Activated CD4-positive, alpha-beta memory T cell treated with anti-CD3 and anti-CD28 coated beads for 36 hours (primary cell): ENCODE measurements around the gene SPPL2B. TPM values are rescaled to one million over a fixed set of nuclear protein-coding genes. Genes with fewer than 3 reads are reported as not detected.
A peak's percentile ranks its signal among the peaks of the same experiment; 100 is the strongest.

Experiments
- CTCF ChIA-PET: fragments of 350-600 bp; sonication (Branson Sonifier 250); formaldehyde crosslinking; loops from one replicate; lab custom pipeline; 2021; ENCODE audit warnings: antibody characterized with exemption, inconsistent platforms; lab: Charles Lee
- POLR2A ChIA-PET: fragments of 350-600 bp; sonication (Branson Sonifier 250); formaldehyde crosslinking; loops from one replicate; lab custom pipeline; 2021; ENCODE audit warnings: antibody characterized with exemption; lab: Charles Lee
- DNase-seq: peaks from one replicate; pipeline ENCODE4 v3.0.0-alpha.2; 2020
- H3K27ac Mint-ChIP-seq: one replicate; pipeline ENCODE4 v1.8.0; 2021; ENCODE audit warnings: mixed read lengths
- H3K27me3 Mint-ChIP-seq: one replicate; pipeline ENCODE4 v1.8.0; 2021; ENCODE audit warnings: mixed read lengths
- H3K36me3 Mint-ChIP-seq: one replicate; pipeline ENCODE4 v1.8.0; 2021; ENCODE audit warnings: mixed read lengths
- H3K4me1 Mint-ChIP-seq: one replicate; pipeline ENCODE4 v1.8.0; 2021; ENCODE audit warnings: low read depth, mixed read lengths
- H3K4me3 Mint-ChIP-seq: one replicate; pipeline ENCODE4 v1.8.0; 2021; ENCODE audit warnings: mild to moderate bottlenecking, mixed read lengths
- H3K9me3 Mint-ChIP-seq: one replicate; pipeline ENCODE4 v1.8.0; 2021; ENCODE audit warnings: mixed read lengths
- intact Hi-C: fragments of 100-400 bp; cut with micrococcal nuclease; formaldehyde crosslinking; loops from one replicate; pipeline ENCODE4 v1.15.1; 2023
- total RNA-seq, 2 experiments: library from RNA; stranded (reverse); gene quantifications; one replicate each; pipeline ENCODE4 v1.2.3, GENCODE V29; 2021

The SPPL2B gene
- total RNA-seq, 2 experiments from 2014 or later: 43.8 TPM

DNA sequence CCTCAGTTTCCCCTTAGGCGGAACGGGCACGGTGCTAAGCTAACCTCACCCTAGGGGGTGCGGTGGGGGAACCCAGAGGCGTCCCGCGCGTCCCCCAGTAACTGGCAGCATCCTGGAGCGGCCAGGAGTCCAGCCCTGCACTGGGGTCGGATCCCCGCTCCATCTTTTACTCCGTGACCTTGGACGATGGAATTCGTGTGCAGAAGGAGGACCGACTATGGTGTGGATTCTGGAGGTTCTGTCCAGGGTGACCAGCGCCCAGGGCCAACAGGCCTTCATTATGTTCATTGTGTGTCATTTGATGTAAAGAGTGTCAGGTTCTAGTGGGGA lies 630 bp downstream of the SPPL2B start:
- peaks cover 31% of the 10 kb centered on the region for H3K36me3 Mint-ChIP-seq
- POLR2A ChIA-PET: no interaction called here
- no peak for DNase-seq
- H3K27ac Mint-ChIP-seq: peak overlapping the region; percentile 72
- H3K9me3 Mint-ChIP-seq: no peaks in the 10 kb centered on the region
- intact Hi-C loops: loop anchor here (5.0 kb wide), 1 partner anchor 177 kb away; the partner anchor contains the start of gene AP3D1
- CTCF ChIA-PET: no interaction called here
- H3K4me3 Mint-ChIP-seq: peak overlapping the region; percentile 99
- peaks cover 53% of the 10 kb centered on the region for H3K4me1 Mint-ChIP-seq
- H3K27me3 Mint-ChIP-seq: no peaks in the 10 kb centered on the region

DNA sequence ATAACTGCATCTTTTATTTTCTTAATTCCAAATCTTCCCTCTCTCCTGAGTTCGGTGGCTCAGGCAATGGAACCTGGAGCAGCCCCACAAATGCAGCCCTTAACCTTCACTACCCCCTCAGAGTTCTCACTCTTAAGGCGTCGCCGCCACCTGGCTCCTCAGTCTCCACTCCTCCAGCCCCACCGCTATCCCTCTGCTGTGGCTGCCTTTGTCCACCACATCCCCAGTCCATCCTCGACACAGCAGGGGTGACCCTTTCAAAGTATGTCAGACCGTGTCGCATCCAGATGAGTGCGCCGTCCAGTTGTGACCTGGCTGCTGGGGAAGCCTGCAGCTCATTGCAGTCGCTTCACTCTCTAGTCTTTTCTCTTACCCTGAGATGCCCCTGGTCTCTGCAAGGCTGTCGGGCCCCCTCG lies 1.0 kb downstream of the SPPL2B start:
- H3K27ac Mint-ChIP-seq: peak overlapping the region; percentile 72
- no peaks in the 10 kb centered on the region for H3K9me3 Mint-ChIP-seq
- H3K27me3 Mint-ChIP-seq: no peaks in the 10 kb centered on the region
- peak overlapping the region; percentile 99 for H3K4me3 Mint-ChIP-seq
- no peak for DNase-seq
- intact Hi-C loops: loop anchor here (5.0 kb wide), 1 partner anchor 177 kb away; the partner anchor contains the start of gene AP3D1
- POLR2A ChIA-PET: no interaction called here
- H3K4me1 Mint-ChIP-seq: peaks cover 53% of the 10 kb centered on the region
- H3K36me3 Mint-ChIP-seq: peaks cover 27% of the 10 kb centered on the region
- CTCF ChIA-PET: interaction anchor here (0.7 kb wide), 1 partner anchor 100 kb away, joined by 4 read pairs; no protein-coding TSS in a partner anchor

DNA sequence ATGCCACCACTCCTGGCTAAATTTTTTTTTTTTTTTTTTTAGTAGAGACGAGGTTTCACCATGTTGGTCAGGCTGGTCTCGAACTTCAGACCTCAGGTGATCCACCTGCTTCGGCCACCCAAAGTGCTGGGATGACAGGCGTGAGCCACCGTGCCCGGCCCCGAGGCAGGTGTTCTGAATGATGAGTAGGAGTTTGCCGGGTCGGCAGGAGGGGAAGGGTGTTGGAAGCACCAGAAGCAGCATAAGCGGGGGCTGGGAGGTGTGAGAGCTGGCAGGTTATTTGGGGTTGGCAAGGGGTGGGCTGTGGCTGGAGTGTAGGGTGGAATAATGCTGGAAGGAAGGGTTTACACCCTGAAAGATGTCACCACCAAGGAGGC lies 1.8 kb downstream of the SPPL2B start:
- H3K4me3 Mint-ChIP-seq: peak overlapping the region; percentile 29
- peaks cover 53% of the 10 kb centered on the region for H3K4me1 Mint-ChIP-seq
- no peak overlapping the region for H3K27ac Mint-ChIP-seq
- peaks cover 2% of the 10 kb centered on the region for H3K9me3 Mint-ChIP-seq
- DNase-seq: no peak
- ChIA-PET POLR2A (no interaction called here), CTCF (interaction anchor here (0.7 kb wide), 1 partner anchor 99 kb away, joined by 4 read pairs; no protein-coding TSS in a partner anchor)
- H3K27me3 Mint-ChIP-seq: no peaks in the 10 kb centered on the region
- peaks cover 25% of the 10 kb centered on the region for H3K36me3 Mint-ChIP-seq
- intact Hi-C loops: no loop called here

DNA sequence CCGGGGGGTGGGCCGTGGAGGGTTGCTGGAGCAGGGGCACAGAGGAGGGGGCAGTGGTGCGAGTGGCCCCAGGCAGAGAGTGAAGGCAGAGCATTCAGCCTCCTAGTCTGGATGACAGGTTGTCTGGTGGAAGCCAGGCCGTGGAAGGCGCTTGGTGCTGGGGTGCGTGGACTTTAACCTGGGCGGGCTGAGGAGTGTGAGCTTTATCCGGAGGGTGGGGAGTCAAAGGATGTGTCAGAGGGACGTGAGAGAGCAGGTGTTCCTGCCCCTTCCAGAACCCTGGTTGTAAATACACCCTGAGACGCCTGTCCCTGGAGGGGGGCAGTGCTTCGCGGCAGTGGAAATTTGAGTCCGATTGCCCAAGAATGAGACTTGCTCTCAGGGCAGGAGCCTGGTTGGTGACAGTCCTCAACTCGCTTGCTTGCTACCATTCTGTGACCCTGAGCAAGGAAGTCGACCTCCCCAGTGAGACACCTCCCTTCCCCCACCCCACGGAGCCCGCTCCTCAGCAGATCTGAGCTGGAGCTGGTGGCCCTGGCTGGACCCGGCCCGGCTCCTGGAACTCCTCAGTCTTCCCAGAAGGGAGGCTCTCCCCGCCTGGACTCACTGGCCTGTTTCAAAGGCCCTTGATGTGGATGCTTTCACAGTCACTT lies 2.3 kb downstream of the SPPL2B start:
- H3K9me3 Mint-ChIP-seq: peaks cover 4% of the 10 kb centered on the region
- H3K36me3 Mint-ChIP-seq: peaks cover 21% of the 10 kb centered on the region
- H3K4me3 Mint-ChIP-seq: peak overlapping the region; percentile 29
- H3K27ac Mint-ChIP-seq: no peak overlapping the region
- intact Hi-C loops: no loop called here
- ChIA-PET POLR2A (no interaction called here), CTCF (no interaction called here)
- no peak for DNase-seq
- H3K4me1 Mint-ChIP-seq: peaks cover 49% of the 10 kb centered on the region
- H3K27me3 Mint-ChIP-seq: no peaks in the 10 kb centered on the region

DNA sequence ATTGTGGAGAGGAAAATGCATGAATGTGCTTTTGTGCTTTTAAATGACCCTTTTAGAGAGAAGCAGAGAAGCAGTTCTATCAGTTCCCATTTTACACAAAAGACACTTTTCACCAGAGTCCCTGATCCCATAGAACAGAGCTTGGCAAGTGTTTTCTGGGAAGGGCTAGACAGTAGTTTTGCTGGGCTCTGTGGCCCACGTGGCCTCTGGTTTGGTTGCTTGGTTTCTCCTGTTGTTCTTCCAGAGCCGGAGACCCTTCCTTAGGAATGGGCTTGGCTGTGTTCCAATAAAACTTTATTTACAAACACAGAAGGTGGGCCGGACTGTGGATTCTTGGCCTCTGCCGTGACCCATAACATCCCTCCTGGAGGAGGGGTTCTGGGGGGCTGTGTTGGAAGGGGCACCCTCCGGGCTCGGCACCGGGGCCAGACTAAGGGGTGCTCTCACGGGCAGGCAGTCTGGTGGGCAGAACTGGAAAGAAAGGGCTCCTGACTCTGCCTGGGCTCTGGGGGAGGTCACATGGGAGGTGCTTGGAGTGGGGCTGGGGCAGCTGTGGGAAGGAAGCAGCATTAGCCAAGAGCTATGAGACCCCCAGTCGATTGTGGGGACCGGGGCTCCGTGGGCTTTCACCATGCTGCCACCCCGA lies 3.2 kb downstream of the SPPL2B start:
- peaks cover 12% of the 10 kb centered on the region for H3K9me3 Mint-ChIP-seq
- H3K27me3 Mint-ChIP-seq: no peaks in the 10 kb centered on the region
- intact Hi-C loops: no loop called here
- H3K4me3 Mint-ChIP-seq: no peak overlapping the region
- DNase-seq: no peak
- peaks cover 20% of the 10 kb centered on the region for H3K36me3 Mint-ChIP-seq
- CTCF ChIA-PET: interaction anchor here (0.5 kb wide), 1 partner anchor 826 kb away, joined by 3 read pairs; no protein-coding TSS in a partner anchor
- H3K27ac Mint-ChIP-seq: no peak overlapping the region
- H3K4me1 Mint-ChIP-seq: peaks cover 49% of the 10 kb centered on the region
- POLR2A ChIA-PET: no interaction called here

- Mint-ChIP-seq H3K4me3 (no peak overlapping the region), H3K9me3 (peaks cover 12% of the 10 kb centered on the region), H3K4me1 (peaks cover 42% of the 10 kb centered on the region), H3K27me3 (no peaks in the 10 kb centered on the region), H3K27ac (no peak overlapping the region), H3K36me3 (peaks cover 14% of the 10 kb centered on the region)
- ChIA-PET POLR2A (no interaction called here), CTCF (interaction anchor here (0.5 kb wide), 1 partner anchor 827 kb away, joined by 3 read pairs; no protein-coding TSS in a partner anchor)
- intact Hi-C loops: no loop called here
- DNase-seq: peak; percentile 39
These were observed 4.0 kb downstream of the SPPL2B start for GRCh38 chr19:2332341-2333026.

GRCh38 chr19:2333027-2333806 lies 4.7 kb downstream of the SPPL2B start:
- Mint-ChIP-seq H3K4me3 (no peak overlapping the region), H3K27ac (no peak overlapping the region)
- no peak for DNase-seq

DNA sequence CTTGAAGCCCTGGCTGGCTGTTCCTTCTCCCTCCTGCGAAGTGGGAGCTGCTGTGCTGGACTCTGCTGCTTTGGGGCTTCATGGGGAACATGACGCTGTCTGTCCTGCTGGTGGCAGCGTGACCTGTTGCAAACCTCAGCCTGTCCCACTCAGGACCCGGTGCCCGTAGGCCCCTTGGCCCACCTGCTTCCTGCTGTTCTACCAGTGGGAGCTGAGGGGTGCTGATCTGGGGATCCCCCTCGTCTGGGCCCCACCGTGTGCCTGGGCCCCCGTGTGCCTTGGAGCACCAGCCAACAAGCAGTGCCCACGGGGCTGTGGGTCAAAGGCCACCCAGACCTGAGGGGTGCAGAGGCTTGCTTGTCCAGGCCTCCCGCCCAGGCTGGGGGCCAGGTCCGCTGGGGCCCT lies 5.3 kb downstream of the SPPL2B start:
- POLR2A ChIA-PET: no interaction called here
- peaks cover 37% of the 10 kb centered on the region for H3K4me1 Mint-ChIP-seq
- DNase-seq: no peak
- intact Hi-C loops: no loop called here
- H3K36me3 Mint-ChIP-seq: peaks cover 8% of the 10 kb centered on the region
- CTCF ChIA-PET: no interaction called here
- H3K27ac Mint-ChIP-seq: no peak overlapping the region
- no peaks in the 10 kb centered on the region for H3K27me3 Mint-ChIP-seq
- peaks cover 12% of the 10 kb centered on the region for H3K9me3 Mint-ChIP-seq
- no peak overlapping the region for H3K4me3 Mint-ChIP-seq

More at GRCh38 chr19:2333027-2333806, 4.7 kb downstream of the SPPL2B start:
- peaks cover 12% of the 10 kb centered on the region for H3K9me3 Mint-ChIP-seq
- H3K27me3 Mint-ChIP-seq: no peaks in the 10 kb centered on the region
- intact Hi-C loops: no loop called here
- ChIA-PET CTCF (no interaction called here), POLR2A (no interaction called here)
- peaks cover 39% of the 10 kb centered on the region for H3K4me1 Mint-ChIP-seq
- peaks cover 10% of the 10 kb centered on the region for H3K36me3 Mint-ChIP-seq

DNA sequence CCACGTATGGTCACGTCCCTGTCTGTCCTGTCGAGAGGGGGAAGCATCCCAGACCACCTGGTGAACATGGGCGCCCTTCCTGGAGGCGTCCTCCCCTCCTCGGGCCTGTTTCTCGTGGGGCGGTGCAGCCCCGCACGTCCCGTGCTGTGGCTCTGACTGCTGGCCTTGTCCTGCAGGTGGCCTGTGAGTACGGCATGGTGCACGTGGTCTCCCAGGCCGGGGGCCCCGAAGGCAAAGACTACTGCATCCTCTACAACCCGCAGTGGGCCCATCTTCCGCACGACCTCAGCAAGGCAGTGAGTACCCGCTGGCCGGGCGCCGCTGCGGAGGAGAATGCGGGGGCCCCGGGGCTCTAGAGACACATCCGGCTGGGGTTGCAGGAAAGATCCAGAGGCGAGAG lies 5.9 kb downstream of the SPPL2B start:
- Mint-ChIP-seq H3K4me1 (peaks cover 34% of the 10 kb centered on the region), H3K4me3 (no peak overlapping the region), H3K9me3 (peaks cover 12% of the 10 kb centered on the region), H3K27me3 (no peaks in the 10 kb centered on the region), H3K27ac (no peak overlapping the region), H3K36me3 (peaks cover 8% of the 10 kb centered on the region)
- CTCF ChIA-PET: no interaction called here
- POLR2A ChIA-PET: no interaction called here
- DNase-seq: no peak
- intact Hi-C loops: no loop called here

DNA sequence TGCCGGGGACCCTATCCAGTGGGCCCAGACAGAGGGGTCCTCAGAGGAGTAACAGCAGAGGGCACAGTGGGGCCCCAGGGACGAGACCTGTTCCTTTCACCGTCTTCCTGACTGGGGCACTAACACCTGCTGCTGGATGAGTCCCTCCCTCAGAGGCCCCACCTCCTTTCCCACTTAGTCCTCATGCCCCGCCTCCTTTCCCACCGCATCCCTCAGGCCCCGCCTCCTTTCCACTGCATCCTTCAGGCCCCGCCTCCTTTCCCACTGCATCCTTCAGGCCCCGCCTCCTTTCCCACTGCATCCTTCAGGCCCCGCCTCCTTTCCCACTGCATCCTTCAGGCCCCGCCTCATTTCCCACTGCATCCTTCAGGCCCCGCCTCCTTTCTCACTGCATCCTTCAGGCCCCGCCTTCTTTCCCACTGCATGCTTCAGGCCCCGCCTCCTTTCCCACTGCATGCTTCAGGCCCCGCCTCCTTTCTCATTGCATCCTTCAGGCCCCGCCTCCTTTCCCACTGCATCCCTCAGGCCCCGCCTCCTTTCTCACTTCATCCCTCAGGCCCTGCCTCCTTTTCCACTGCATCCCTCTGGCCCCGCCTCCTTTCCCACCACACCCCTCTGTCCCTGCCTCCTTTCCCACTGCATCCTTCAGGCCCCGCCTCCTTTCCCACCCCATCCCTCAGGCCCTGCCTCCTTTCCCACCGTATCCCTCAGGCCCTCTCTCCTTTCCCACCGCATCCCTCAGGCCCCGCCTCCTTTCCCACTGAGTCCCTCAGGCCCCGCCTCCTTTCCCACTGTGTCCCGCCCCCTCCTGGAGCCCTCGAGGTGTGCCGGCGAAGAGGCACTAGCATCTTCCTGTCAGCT lies 6.7 kb downstream of the SPPL2B start:
- Mint-ChIP-seq H3K4me1 (peaks cover 28% of the 10 kb centered on the region), H3K4me3 (no peak overlapping the region), H3K27ac (no peak overlapping the region), H3K27me3 (no peaks in the 10 kb centered on the region), H3K36me3 (peaks cover 8% of the 10 kb centered on the region), H3K9me3 (peaks cover 12% of the 10 kb centered on the region)
- DNase-seq: peak; percentile 33
- CTCF ChIA-PET: no interaction called here
- intact Hi-C loops: no loop called here
- POLR2A ChIA-PET: interaction anchor here (0.6 kb wide), 1 partner anchor 177 kb away, joined by 3 read pairs; no protein-coding TSS in a partner anchor

GRCh38 chr19:2335848-2336247 lies 7.4 kb downstream of the SPPL2B start:
- intact Hi-C loops: no loop called here
- peaks cover 23% of the 10 kb centered on the region for H3K4me1 Mint-ChIP-seq
- POLR2A ChIA-PET: interaction anchor here (0.6 kb wide), 1 partner anchor 177 kb away, joined by 3 read pairs; no protein-coding TSS in a partner anchor
- no peak overlapping the region for H3K4me3 Mint-ChIP-seq
- CTCF ChIA-PET: no interaction called here
- no peak for DNase-seq
- H3K27ac Mint-ChIP-seq: no peak overlapping the region
- no peaks in the 10 kb centered on the region for H3K27me3 Mint-ChIP-seq
- H3K9me3 Mint-ChIP-seq: peaks cover 12% of the 10 kb centered on the region
- peaks cover 8% of the 10 kb centered on the region for H3K36me3 Mint-ChIP-seq
